ENCODE measurements around the gene FRK. TPM values are rescaled to one million over a fixed set of nuclear protein-coding genes. Genes with fewer than 3 reads are reported as not detected.
"Not testable (repeated sequence)": the region's sequence is repeated elsewhere in the genome, so short reads cannot be mapped to it uniquely, and the experiment has no call there.

The FRK gene
- total RNA-seq, 4 donors from 2014 or later, result 13.3 to 25.4 (median 18.9) TPM

DNA sequence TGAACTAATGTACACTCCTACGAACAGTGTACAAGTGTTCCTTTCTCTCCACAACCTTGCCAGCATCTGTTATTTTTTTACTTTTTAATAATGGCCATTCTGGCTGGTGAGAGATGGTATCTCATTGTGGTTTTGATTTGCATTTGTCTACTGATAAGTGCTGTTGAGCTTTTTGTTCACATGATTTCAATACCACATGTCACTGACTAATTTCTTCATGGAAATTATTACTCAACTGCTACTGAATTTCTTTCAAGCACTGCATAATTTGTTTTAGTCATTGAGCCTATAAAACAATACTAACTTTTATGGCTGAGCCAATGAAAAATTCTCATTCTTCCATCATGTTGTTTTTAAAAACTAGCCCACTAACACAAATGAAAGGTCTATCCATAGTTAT lies 115.4 kb downstream of the FRK start:
- in situ Hi-C loops (cut with MboI; ENCODE audit: low pct_ligation_motif_present in 1 of 4, low pct_unique_long_range_greater_than_20kb in 1 of 4, low sequenced_read_pairs in 3 of 4) (no loop called here), intact Hi-C loops (cut with DNase I; ENCODE audit: low total_unique reads) (no loop called here)
- no peaks in the 10 kb centered on the region for H3K9me3 ChIP-seq
- WGBS, 2 donors (ENCODE audit: low coverage in 1 of 2), result 81 to 100% methylated on average over 1 of the region's 1 CpG
- no peak for DNase-seq
- H3K27me3 ChIP-seq, result no peaks in the 10 kb centered on the region
- H3K4me3 ChIP-seq, result no peak overlapping the region
- no peaks in the 10 kb centered on the region for H3K4me1 ChIP-seq
- TF ChIP-seq POLR2AphosphoS5 (IDR thresholded peaks at IDR 0.05) (no peak), POLR2A (IDR thresholded peaks at IDR 0.05) (no peak), EP300 (IDR thresholded peaks at IDR 0.05; ENCODE audit: low read depth) (no peak)
- TF ChIP-seq, protein P1, sequence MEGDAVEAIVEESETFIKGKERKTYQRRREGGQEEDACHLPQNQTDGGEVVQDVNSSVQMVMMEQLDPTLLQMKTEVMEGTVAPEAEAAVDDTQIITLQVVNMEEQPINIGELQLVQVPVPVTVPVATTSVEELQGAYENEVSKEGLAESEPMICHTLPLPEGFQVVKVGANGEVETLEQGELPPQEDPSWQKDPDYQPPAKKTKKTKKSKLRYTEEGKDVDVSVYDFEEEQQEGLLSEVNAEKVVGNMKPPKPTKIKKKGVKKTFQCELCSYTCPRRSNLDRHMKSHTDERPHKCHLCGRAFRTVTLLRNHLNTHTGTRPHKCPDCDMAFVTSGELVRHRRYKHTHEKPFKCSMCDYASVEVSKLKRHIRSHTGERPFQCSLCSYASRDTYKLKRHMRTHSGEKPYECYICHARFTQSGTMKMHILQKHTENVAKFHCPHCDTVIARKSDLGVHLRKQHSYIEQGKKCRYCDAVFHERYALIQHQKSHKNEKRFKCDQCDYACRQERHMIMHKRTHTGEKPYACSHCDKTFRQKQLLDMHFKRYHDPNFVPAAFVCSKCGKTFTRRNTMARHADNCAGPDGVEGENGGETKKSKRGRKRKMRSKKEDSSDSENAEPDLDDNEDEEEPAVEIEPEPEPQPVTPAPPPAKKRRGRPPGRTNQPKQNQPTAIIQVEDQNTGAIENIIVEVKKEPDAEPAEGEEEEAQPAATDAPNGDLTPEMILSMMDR (IDR thresholded peaks at IDR 0.05), result no peak
- H3K27ac ChIP-seq, result no peak overlapping the region
- peaks cover 0 to 8% (median 2%) of the 10 kb centered on the region in 4 donors for H3K36me3 ChIP-seq

DNA sequence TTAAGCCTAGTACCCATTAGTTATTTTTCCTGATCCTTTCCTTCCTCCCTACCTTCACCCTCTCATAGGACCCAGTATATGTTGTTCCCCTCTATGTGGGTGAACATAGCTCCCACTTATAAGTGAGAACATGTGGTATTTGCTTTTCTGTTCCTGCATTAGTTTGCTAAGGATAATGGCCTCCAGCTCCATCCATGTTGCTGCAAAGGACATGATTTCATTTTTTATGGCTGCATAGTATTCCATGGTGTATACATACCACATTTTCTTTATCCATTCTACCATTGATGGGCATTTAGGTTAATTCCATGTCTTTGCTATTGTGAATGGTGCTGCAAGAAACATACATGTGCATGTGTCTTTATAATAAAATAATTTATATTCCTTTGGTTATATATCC lies 115.9 kb downstream of the FRK start:
- H3K4me1 ChIP-seq; H3K4me3 ChIP-seq; H3K27me3 ChIP-seq; intact Hi-C loops (cut with DNase I; ENCODE audit: low total_unique reads); H3K27ac ChIP-seq; DNase-seq; H3K9me3 ChIP-seq; in situ Hi-C loops (cut with MboI; ENCODE audit: low pct_ligation_motif_present in 1 of 4, low pct_unique_long_range_greater_than_20kb in 1 of 4, low sequenced_read_pairs in 3 of 4); H3K36me3 ChIP-seq: not testable (repeated sequence)

DNA sequence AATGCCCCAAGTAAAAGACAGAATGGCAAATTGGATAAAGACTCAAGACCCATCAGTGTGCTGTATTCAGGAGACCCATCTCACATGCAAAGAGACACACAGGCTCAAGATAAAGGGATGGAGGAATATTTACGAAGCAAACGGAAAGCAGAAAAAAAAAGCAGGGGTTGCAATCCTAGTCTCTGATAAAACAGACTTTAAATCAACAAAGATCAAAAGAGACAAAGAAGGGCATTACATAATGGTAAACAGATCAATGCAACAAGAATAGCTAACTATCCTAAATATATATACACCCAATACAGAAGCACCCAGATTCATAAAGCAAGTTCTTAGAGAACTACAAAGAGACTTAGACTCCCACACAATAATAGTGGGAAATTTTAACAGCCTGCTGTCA lies 123.2 kb downstream of the FRK start:
- 54 to 87% methylated on average over 2 of the region's 2 CpGs for WGBS, 2 donors (ENCODE audit: low coverage in 1 of 2)
- intact Hi-C loops (cut with DNase I; ENCODE audit: low total_unique reads); in situ Hi-C loops (cut with MboI; ENCODE audit: low pct_ligation_motif_present in 1 of 4, low pct_unique_long_range_greater_than_20kb in 1 of 4, low sequenced_read_pairs in 3 of 4); H3K36me3 ChIP-seq; DNase-seq; H3K9me3 ChIP-seq; H3K27me3 ChIP-seq; H3K4me3 ChIP-seq; H3K27ac ChIP-seq; H3K4me1 ChIP-seq: not testable (repeated sequence)

DNA sequence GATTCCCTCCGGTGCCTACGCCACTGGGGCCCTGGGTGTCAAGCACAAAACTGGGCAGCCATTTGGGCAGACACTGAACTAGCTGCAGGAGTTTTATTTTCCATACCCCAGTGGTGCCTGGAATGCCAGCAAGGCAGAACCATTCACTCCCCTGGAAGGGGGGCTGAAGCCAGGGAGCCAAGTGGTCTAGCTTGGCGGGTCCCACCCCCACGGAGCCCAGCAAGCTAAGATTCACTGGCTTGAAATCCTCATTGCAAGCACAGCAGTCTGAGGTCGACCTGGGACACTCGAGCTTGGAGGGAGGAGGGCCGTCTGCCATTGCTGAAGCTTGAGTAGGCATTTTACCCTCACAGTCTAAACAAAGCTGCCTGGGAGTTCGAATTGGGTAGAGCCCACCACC lies 125.3 kb downstream of the FRK start:
- in situ Hi-C loops (cut with MboI; ENCODE audit: low pct_ligation_motif_present in 1 of 4, low pct_unique_long_range_greater_than_20kb in 1 of 4, low sequenced_read_pairs in 3 of 4), result no loop called here
- WGBS, 2 donors (ENCODE audit: low coverage in 1 of 2), result 79% methylated on average over 8 of the region's 8 CpGs; no CpG with 5 or more reads in 1 of the 2 donors

DNA sequence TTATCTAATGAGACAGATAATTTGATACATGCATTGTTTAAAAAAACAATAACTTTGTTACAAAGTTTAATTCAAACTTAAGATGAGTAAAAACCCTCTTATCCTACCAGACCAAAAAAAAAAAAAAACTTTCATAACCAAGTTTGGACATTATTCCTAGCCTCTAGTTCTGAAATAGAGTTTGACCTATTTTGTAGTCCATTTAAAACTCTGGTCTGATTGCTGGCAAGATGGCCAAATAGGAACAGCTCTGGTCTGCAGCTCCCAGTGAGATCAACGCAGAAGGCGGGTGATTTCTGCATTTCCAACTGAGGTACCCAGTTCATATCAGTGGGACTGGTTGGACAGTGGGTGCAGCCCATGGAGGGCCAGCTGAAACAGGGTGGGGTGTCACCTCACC lies 125.9 kb downstream of the FRK start:
- no peaks in the 10 kb centered on the region for H3K27me3 ChIP-seq
- WGBS, 2 donors (ENCODE audit: low coverage in 1 of 2), result 89% methylated on average over 2 of the region's 2 CpGs; no CpG with 5 or more reads in 1 of the 2 donors
- DNase-seq, result no peak

More for the DNA sequence above, 125.3 kb downstream of the FRK start:
- Histone ChIP-seq H3K36me3 (no peaks in the 10 kb centered on the region), H3K4me1 (no peaks in the 10 kb centered on the region), H3K4me3 (no peak overlapping the region), H3K9me3 (peaks cover 0 to 6% of the 10 kb centered on the region in 2 donors), H3K27me3 (no peaks in the 10 kb centered on the region), H3K27ac (no peak overlapping the region)
- intact Hi-C loops (cut with DNase I; ENCODE audit: low total_unique reads), result no loop called here
- DNase-seq, result no peak
- no peak for TF ChIP-seq POLR2A (IDR thresholded peaks at IDR 0.05)
- no peak for TF ChIP-seq POLR2AphosphoS5 (IDR thresholded peaks at IDR 0.05)

More for the DNA sequence above, 125.9 kb downstream of the FRK start:
- TF ChIP-seq POLR2AphosphoS5 (IDR thresholded peaks at IDR 0.05) (no peak), POLR2A (IDR thresholded peaks at IDR 0.05) (no peak), EP300 (IDR thresholded peaks at IDR 0.05; ENCODE audit: low read depth) (no peak)
- TF ChIP-seq, protein P1 (IDR thresholded peaks at IDR 0.05), result no peak
- Histone ChIP-seq H3K27ac (no peak overlapping the region), H3K9me3 (peaks cover 0 to 6% of the 10 kb centered on the region in 2 donors), H3K4me3 (no peak overlapping the region), H3K4me1 (no peaks in the 10 kb centered on the region), H3K36me3 (no peaks in the 10 kb centered on the region)
- intact Hi-C loops (cut with DNase I; ENCODE audit: low total_unique reads) (no loop called here), in situ Hi-C loops (cut with MboI; ENCODE audit: low pct_ligation_motif_present in 1 of 4, low pct_unique_long_range_greater_than_20kb in 1 of 4, low sequenced_read_pairs in 3 of 4) (no loop called here)
